Mesenchymal stem cell (in vitro differentiated cells and primary cell): ENCODE data around the gene B3GAT1.

Experiments used
- DNase-seq: peaks from one replicate; pipeline ENCODE4 v3.0.0-alpha.2; 2013
- H2AFZ ChIP-seq: one replicate; pipeline ENCODE4 v1.6.1; 2013; ENCODE audit warnings: low read depth, mild to moderate bottlenecking, control low read depth, inconsistent platforms, low read length, moderate library complexity
- H2AK5ac ChIP-seq: 2 replicates; pipeline ENCODE4 v1.6.1; 2013; ENCODE audit warnings: low read length, moderate library complexity, mild to moderate bottlenecking, inconsistent platforms; ENCODE audit not compliant: severe bottlenecking
- H2BK120ac ChIP-seq: one replicate; pipeline ENCODE4 v1.6.1; 2013; ENCODE audit warnings: low read depth, mild to moderate bottlenecking, inconsistent platforms, low read length, moderate library complexity
- H2BK12ac ChIP-seq, 2 experiments: one replicate each; pipeline ENCODE4 v1.6.1; 2013; ENCODE audit warnings: inconsistent platforms in 2 of 2, low read length in 2 of 2, mild to moderate bottlenecking in 2 of 2, moderate library complexity in 2 of 2, control low read depth in 1 of 2
- H2BK15ac ChIP-seq: one replicate; pipeline ENCODE4 v1.6.1; 2013; ENCODE audit warnings: mild to moderate bottlenecking, low read depth, inconsistent platforms; ENCODE audit not compliant: poor library complexity, severe bottlenecking
- H2BK5ac ChIP-seq: 2 replicates; pipeline ENCODE4 v1.6.1; 2013; ENCODE audit warnings: low read depth, mild to moderate bottlenecking, low read length, control low read depth, inconsistent platforms; ENCODE audit not compliant: poor library complexity, severe bottlenecking
- H3K14ac ChIP-seq, 2 experiments: one replicate each; pipeline ENCODE4 v1.6.1; 2013; ENCODE audit warnings: inconsistent platforms in 2 of 2, low read length in 2 of 2, control low read depth in 1 of 2, mild to moderate bottlenecking in 1 of 2, moderate library complexity in 1 of 2
- H3K18ac ChIP-seq, 2 experiments: one replicate each; pipeline ENCODE4 v1.6.1; 2013; ENCODE audit warnings: inconsistent platforms in 2 of 2, low read length in 2 of 2, control low read depth in 1 of 2, low read depth in 1 of 2, mild to moderate bottlenecking in 1 of 2
- H3K23ac ChIP-seq, 2 experiments: one replicate each; pipeline ENCODE4 v1.6.1; 2013; ENCODE audit warnings: inconsistent platforms in 2 of 2, low read length in 2 of 2, mild to moderate bottlenecking in 2 of 2, moderate library complexity in 2 of 2, control low read depth in 1 of 2
- H3K27ac ChIP-seq: 2 replicates; pipeline ENCODE4 v1.5.1; 2013; ENCODE audit warnings: mild to moderate bottlenecking, moderate library complexity, low read length, control low read depth, inconsistent platforms; ENCODE audit not compliant: poor library complexity, severe bottlenecking
- H3K27me3 ChIP-seq, 2 experiments: 2 replicates each; pipeline versions ENCODE4 v1.6.1 to v1.7.0; 2013; ENCODE audit warnings: low read length in 2 of 2, mild to moderate bottlenecking in 2 of 2, moderate library complexity in 2 of 2, control low read depth in 1 of 2, inconsistent platforms in 1 of 2; ENCODE audit not compliant: control insufficient read depth in 1 of 2, insufficient read depth in 1 of 2
- H3K36me3 ChIP-seq, 2 experiments: 2 replicates each; pipeline versions ENCODE4 v1.6.1 to v1.7.0; 2013; ENCODE audit warnings: low read length in 2 of 2, control low read depth in 1 of 2, inconsistent platforms in 1 of 2, low read depth in 1 of 2, mild to moderate bottlenecking in 1 of 2; ENCODE audit not compliant: insufficient read depth in 2 of 2, control insufficient read depth in 1 of 2
- H3K4ac ChIP-seq, 2 experiments: one replicate each; pipeline ENCODE4 v1.6.1; 2013; ENCODE audit warnings: inconsistent platforms in 2 of 2, low read length in 2 of 2, mild to moderate bottlenecking in 2 of 2, moderate library complexity in 2 of 2, control low read depth in 1 of 2, low read depth in 1 of 2
- H3K4me1 ChIP-seq: 2 replicates; pipeline ENCODE4 v1.6.1; 2013; ENCODE audit warnings: low read depth, low read length, control low read depth; ENCODE audit not compliant: control insufficient read depth, insufficient read depth
- H3K4me2 ChIP-seq: 2 replicates; pipeline ENCODE4 v1.6.1; 2013; ENCODE audit warnings: low read length, mild to moderate bottlenecking, inconsistent platforms; ENCODE audit not compliant: poor library complexity, severe bottlenecking
- H3K4me3 ChIP-seq, 2 experiments: 2 replicates each; pipeline versions ENCODE4 v1.5.1 to v1.7.0; 2013; ENCODE audit warnings: low read length in 2 of 2, mild to moderate bottlenecking in 2 of 2, control low read depth in 1 of 2, low read depth in 1 of 2; ENCODE audit not compliant: insufficient read depth in 1 of 2
- H3K79me1 ChIP-seq: replicated peaks from 2 replicates; pipeline ENCODE4 v1.6.1; 2013; ENCODE audit warnings: mild to moderate bottlenecking, control low read depth, low read length, inconsistent platforms; ENCODE audit not compliant: poor library complexity, severe bottlenecking
- H3K9ac ChIP-seq: 2 replicates; pipeline ENCODE4 v1.7.0; 2013; ENCODE audit warnings: mild to moderate bottlenecking, low read length, moderate library complexity
- H3K9me3 ChIP-seq: 2 replicates; pipeline ENCODE4 v1.7.0; 2013; ENCODE audit warnings: mild to moderate bottlenecking, low read length; ENCODE audit not compliant: control insufficient read depth
- H4K8ac ChIP-seq: one replicate; pipeline ENCODE4 v1.6.1; 2013; ENCODE audit warnings: inconsistent platforms, mild to moderate bottlenecking, low read length, moderate library complexity
- H4K91ac ChIP-seq: one replicate; pipeline ENCODE4 v1.6.1; 2013; ENCODE audit warnings: mild to moderate bottlenecking, low read length, inconsistent platforms
- WGBS: methylation state at CpG from one replicate; pipeline ENCODE4 v1.1.7; 2013; ENCODE audit warnings: mixed read lengths; 5-methylcytosine and 5-hydroxymethylcytosine counted together

The B3GAT1 gene

GRCh38 chr11:134379241-134379640 lies 32.8 kb downstream of the B3GAT1 start:
- WGBS, result 72% methylated on average over 2 of the region's 2 CpGs

GRCh38 chr11:134377876-134378275 lies 34.2 kb downstream of the B3GAT1 start:
- WGBS, result 86% methylated on average over 12 of the region's 14 CpGs
- Histone ChIP-seq H3K79me1 (no peaks in the 10 kb centered on the region), H3K23ac (no peak overlapping the region), H4K8ac (no peak overlapping the region), H3K4ac (no peak overlapping the region), H3K36me3 (no peaks in the 10 kb centered on the region), H3K9me3 (no peaks in the 10 kb centered on the region), H2BK15ac (no peak overlapping the region), H3K4me3 (no peak overlapping the region), H2BK12ac (no peak overlapping the region), H3K9ac (no peak overlapping the region), H4K91ac (no peak overlapping the region), H2BK120ac (no peak overlapping the region), H3K4me1 (no peaks in the 10 kb centered on the region), H2AFZ (no peak overlapping the region), H3K27me3 (peaks cover 0 to 2% of the 10 kb centered on the region in 2 experiments), H3K4me2 (no peak overlapping the region), H2BK5ac (no peak overlapping the region), H3K27ac (no peak overlapping the region), H3K18ac (no peak overlapping the region), H2AK5ac (no peak overlapping the region), H3K14ac (no peak overlapping the region)
- DNase-seq, result no peak

More at GRCh38 chr11:134379241-134379640, 32.8 kb downstream of the B3GAT1 start:
- H2BK120ac ChIP-seq, result no peak overlapping the region
- no peak overlapping the region for H3K14ac ChIP-seq
- no peak overlapping the region for H2AFZ ChIP-seq
- no peak overlapping the region for H3K4me2 ChIP-seq
- H3K4me3 ChIP-seq, result no peak overlapping the region
- DNase-seq, result no peak
- H2BK12ac ChIP-seq, result no peak overlapping the region
- no peak overlapping the region for H3K27ac ChIP-seq
- H3K23ac ChIP-seq, result no peak overlapping the region
- H2AK5ac ChIP-seq, result no peak overlapping the region
- no peak overlapping the region for H4K8ac ChIP-seq
- H2BK15ac ChIP-seq, result no peak overlapping the region
- H3K4ac ChIP-seq, result no peak overlapping the region
- H2BK5ac ChIP-seq, result no peak overlapping the region
- H3K36me3 ChIP-seq, result no peaks in the 10 kb centered on the region
- H3K9me3 ChIP-seq, result no peaks in the 10 kb centered on the region
- H3K9ac ChIP-seq, result no peak overlapping the region
- no peak overlapping the region for H4K91ac ChIP-seq
- H3K27me3 ChIP-seq, result peaks cover 0 to 2% of the 10 kb centered on the region in 2 experiments
- no peak overlapping the region for H3K18ac ChIP-seq
- H3K79me1 ChIP-seq, result no peaks in the 10 kb centered on the region
- no peaks in the 10 kb centered on the region for H3K4me1 ChIP-seq

- no peak overlapping the region for H4K8ac ChIP-seq
- DNase-seq, result no peak
- WGBS, result 69% methylated on average over 18 of the region's 18 CpGs
These were observed 35.7 kb downstream of the B3GAT1 start for GRCh38 chr11:134376150-134376921.

GRCh38 chr11:134374891-134375550 lies 37.0 kb downstream of the B3GAT1 start:
- 77% methylated on average over 16 of the region's 16 CpGs for WGBS
- Histone ChIP-seq H2BK120ac (no peak overlapping the region), H2AFZ (no peak overlapping the region), H3K18ac (no peak overlapping the region), H3K9ac (no peak overlapping the region), H3K9me3 (no peaks in the 10 kb centered on the region), H3K23ac (no peak overlapping the region), H2BK15ac (no peak overlapping the region), H4K91ac (no peak overlapping the region), H3K14ac (no peak overlapping the region), H3K4ac (no peak overlapping the region), H3K4me2 (no peak overlapping the region), H3K27me3 (peaks cover 0 to 2% of the 10 kb centered on the region in 2 experiments), H3K4me1 (no peaks in the 10 kb centered on the region), H2AK5ac (no peak overlapping the region), H3K79me1 (no peaks in the 10 kb centered on the region), H3K4me3 (no peak overlapping the region), H2BK12ac (no peak overlapping the region), H3K36me3 (no peaks in the 10 kb centered on the region), H3K27ac (no peak overlapping the region), H2BK5ac (no peak overlapping the region), H4K8ac (no peak overlapping the region)
- no peak for DNase-seq

More at GRCh38 chr11:134376150-134376921, 35.7 kb downstream of the B3GAT1 start:
- Histone ChIP-seq H3K4me2 (no peak overlapping the region), H3K18ac (no peak overlapping the region), H2BK15ac (no peak overlapping the region), H2AK5ac (no peak overlapping the region), H3K4me1 (no peaks in the 10 kb centered on the region), H3K27ac (no peak overlapping the region), H3K36me3 (no peaks in the 10 kb centered on the region), H3K4me3 (no peak overlapping the region), H3K23ac (no peak overlapping the region), H2BK12ac (no peak overlapping the region), H2AFZ (no peak overlapping the region), H3K27me3 (peaks cover 0 to 2% of the 10 kb centered on the region in 2 experiments), H3K9ac (no peak overlapping the region), H2BK120ac (no peak overlapping the region), H4K91ac (no peak overlapping the region), H2BK5ac (no peak overlapping the region), H3K79me1 (no peaks in the 10 kb centered on the region), H3K14ac (no peak overlapping the region), H3K4ac (no peak overlapping the region), H3K9me3 (no peaks in the 10 kb centered on the region)
